ENCODE data around the gene CFH.
"Not testable (repeated sequence)": the region's sequence is repeated elsewhere in the genome, so short reads cannot be mapped to it uniquely, and the experiment has no call there.

GRCh38 chr1:196639291-196639690 is 12.6 kb upstream of the CFH start:
- not testable (repeated sequence) for TF ChIP-seq POLR2AphosphoS5 (IDR thresholded peaks at IDR 0.05; ENCODE audit: borderline replicate concordance, low read depth, low read length); EZH2 (IDR thresholded peaks at IDR 0.05); FOXP2 (optimal IDR thresholded peaks at IDR 0.05; ENCODE audit: control extremely low read depth, extremely low read length, insufficient read depth)
